HG03460 (cell line): ENCODE results near the gene RAB6D.
"Not testable (repeated sequence)": the region's sequence is repeated elsewhere in the genome, so short reads cannot be mapped to it uniquely, and the experiment has no call there.

Experiments
- ATAC-seq: cut with Tn5 transposase; IDR thresholded peaks from one replicate; pipeline ENCODE4 v1.9.1; 2021; ENCODE audit not compliant: unreplicated experiment

The RAB6D gene

GRCh38 chr2:131366643-131367042 lies 2.7 kb upstream of the RAB6D start:
- ATAC-seq = no peak

GRCh38 chr2:131365452-131365851 lies 1.5 kb upstream of the RAB6D start:
- no peak for ATAC-seq

GRCh38 chr2:131363213-131363612 lies 755 bp downstream of the RAB6D start:
- not testable (repeated sequence) for ATAC-seq

GRCh38 chr2:131361773-131362172 lies 2.2 kb downstream of the RAB6D start:
- not testable (repeated sequence) for ATAC-seq

- ATAC-seq = not testable (repeated sequence)
Measured at GRCh38 chr2:131353167-131353697, 10.7 kb downstream of the RAB6D start.

GRCh38 chr2:131349021-131349420 lies 14.9 kb downstream of the RAB6D start:
- ATAC-seq = no peak

- not testable (repeated sequence) for ATAC-seq
Measured at GRCh38 chr2:131347035-131347434, 16.9 kb downstream of the RAB6D start.

GRCh38 chr2:131339307-131339706 lies 24.7 kb downstream of the RAB6D start:
- ATAC-seq = not testable (repeated sequence)

- ATAC-seq = not testable (repeated sequence)
Measured at GRCh38 chr2:131335319-131335718, 28.6 kb downstream of the RAB6D start.

GRCh38 chr2:131332709-131333108 lies 31.3 kb downstream of the RAB6D start:
- ATAC-seq = not testable (repeated sequence)

GRCh38 chr2:131331000-131331399 lies 33.0 kb downstream of the RAB6D start:
- ATAC-seq = not testable (repeated sequence)

GRCh38 chr2:131322209-131322608 lies 41.8 kb downstream of the RAB6D start:
- no peak for ATAC-seq

GRCh38 chr2:131321344-131321743 lies 42.6 kb downstream of the RAB6D start:
- ATAC-seq = not testable (repeated sequence)

- ATAC-seq = not testable (repeated sequence)
Measured at GRCh38 chr2:131311001-131311400, 53.0 kb downstream of the RAB6D start.
